ENCODE results near the gene THBS2. TPM values are rescaled to one million over a fixed set of nuclear protein-coding genes. Genes with fewer than 3 reads are reported as not detected.
"Not testable (repeated sequence)": the region's sequence is repeated elsewhere in the genome, so short reads cannot be mapped to it uniquely, and the experiment has no call there.

THBS2 gene
- total RNA-seq, 1 donor from 2014 or later = 2.7 TPM

DNA sequence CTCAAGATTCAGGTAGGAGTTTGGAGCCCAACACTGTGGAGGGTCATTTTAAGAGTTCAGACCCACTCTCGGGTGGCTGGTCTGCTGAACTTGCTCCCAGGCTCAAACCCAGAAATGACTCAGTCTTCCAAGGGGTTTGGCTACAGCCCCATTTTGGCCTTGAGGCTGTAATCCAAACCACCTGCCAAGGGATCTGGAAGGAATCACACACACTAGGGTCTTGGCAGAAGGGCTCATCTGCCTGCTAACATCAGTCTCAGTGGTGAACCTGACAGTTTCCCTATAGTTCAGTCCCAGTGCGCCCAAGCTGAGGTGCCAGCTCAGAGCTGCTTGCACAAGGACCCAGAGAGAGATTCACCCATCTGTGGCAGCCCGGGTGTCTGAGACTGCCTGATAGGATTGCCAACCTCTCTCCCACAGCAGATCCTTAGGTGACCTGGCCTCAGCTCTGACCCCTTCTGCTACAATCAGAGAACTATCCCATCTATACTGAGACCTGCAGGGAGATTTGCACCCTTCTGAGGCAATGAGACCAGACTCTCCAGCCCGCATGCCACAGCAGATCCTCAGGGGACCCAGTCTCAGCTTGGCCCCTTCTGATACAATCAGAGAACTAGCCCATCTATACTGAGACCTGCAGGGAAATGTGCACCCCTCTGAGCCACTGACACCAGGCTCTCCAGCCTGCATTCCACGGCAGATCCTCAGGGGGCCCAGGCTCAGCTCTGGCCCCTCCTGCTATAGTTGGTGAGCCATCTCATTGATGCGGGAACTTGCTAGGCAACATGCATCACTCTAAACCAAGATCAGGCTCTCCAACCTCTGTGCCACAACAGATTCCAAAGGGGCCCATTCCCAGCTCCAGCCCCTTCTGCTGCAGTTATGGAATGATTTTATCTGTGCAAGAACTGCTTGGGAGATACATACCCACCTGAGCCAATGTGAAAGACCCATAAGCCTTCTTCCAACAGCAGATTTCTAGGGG, 48.2 kb downstream of the THBS2 start:
- no peak for DNase-seq (ENCODE audit: low read depth)
- H3K4me3 ChIP-seq (ENCODE audit: low read depth, low read length) = no peak overlapping the region
- TF ChIP-seq CTCF (conservative IDR thresholded peaks at IDR 0.05; ENCODE audit: low read depth, low read length) = no peak

DNA sequence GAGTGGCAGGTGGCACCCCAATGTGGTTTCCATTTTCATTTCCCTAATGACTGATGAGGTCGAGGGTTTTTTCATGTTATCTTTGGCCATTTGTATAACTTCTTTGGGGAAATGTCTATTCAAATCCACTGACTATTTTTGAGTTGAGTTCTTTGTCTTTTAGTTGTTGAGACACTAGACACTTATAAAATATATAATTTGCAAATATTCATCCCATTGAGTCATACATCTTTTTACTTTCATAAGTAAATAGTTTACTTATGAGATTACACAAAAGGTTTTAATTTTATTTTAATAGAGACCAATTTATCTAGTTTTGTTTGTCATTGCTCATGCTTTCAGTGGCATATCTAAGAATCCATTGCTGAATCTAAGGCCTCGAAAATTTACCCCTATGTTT, 49.5 kb downstream of the THBS2 start:
- H3K4me3 ChIP-seq (ENCODE audit: low read depth, low read length) = no peak overlapping the region
- no peak for TF ChIP-seq CTCF (conservative IDR thresholded peaks at IDR 0.05; ENCODE audit: low read depth, low read length)
- DNase-seq (ENCODE audit: low read depth) = no peak

DNA sequence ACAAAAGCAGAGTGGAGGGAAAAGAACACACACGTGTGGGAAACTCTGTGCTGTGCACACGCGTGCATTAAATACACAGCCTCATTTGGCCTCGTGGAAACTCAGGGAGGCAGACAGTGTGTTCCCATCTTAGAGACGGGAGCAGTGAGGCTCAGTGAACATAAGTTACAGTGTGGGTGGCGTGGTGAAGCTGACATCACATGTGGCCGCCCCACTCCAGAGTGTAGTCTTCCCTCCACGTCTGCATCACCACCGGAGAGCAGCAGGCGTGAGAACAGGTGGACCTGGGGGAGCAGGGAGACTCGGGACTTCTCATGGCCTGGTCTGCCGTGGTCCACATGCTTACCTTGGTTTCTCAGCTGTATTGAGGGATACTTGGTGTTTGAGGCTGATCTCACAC, 51.7 kb downstream of the THBS2 start:
- no peak overlapping the region for H3K4me3 ChIP-seq (ENCODE audit: low read depth, low read length)
- DNase-seq (ENCODE audit: low read depth) = no peak
- no peak for TF ChIP-seq CTCF (conservative IDR thresholded peaks at IDR 0.05; ENCODE audit: low read depth, low read length)

- H3K4me3 ChIP-seq (ENCODE audit: low read depth, low read length) = no peak overlapping the region
- DNase-seq (ENCODE audit: low read depth) = no peak
- TF ChIP-seq CTCF (conservative IDR thresholded peaks at IDR 0.05; ENCODE audit: low read depth, low read length) = no peak
These were observed 52.6 kb downstream of the THBS2 start for GRCh38 chr6:169200893-169201514.

DNA sequence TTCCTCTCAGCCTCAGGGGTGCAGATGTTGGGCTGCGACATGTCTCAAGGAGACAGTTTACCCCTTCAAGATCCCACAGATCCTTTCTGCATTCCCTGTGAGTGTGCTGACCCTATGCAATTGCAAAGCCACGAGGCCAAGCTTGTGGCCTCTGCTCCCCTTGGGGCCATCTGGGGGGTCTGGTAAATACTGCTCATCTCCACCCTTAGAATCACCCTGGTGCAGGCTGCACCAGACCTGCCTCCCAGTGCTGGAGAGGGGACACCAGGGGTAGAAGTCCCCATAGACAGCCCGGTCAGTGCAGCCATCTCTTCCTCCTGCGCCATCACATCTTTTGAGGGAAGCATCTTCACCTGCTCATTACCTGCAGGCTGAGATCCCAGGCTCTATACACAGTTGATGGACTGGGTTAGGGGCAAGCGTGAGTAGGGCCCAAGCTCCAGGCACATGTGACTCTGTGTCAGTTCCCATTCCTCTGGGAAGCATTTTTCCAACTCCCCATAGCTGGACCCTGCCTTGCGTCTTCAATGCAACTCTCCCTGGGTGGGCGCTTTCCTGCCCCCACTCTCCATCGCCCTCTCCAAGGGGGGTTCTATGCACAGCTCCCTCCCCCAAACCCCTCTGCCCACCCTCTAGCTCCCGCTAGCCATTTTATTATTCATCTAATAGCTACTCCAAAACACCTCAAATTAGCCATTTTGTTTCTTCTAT, 53.9 kb downstream of the THBS2 start:
- no peak for TF ChIP-seq CTCF (conservative IDR thresholded peaks at IDR 0.05; ENCODE audit: low read depth, low read length)
- no peak for DNase-seq (ENCODE audit: low read depth)
- H3K4me3 ChIP-seq (ENCODE audit: low read depth, low read length) = no peak overlapping the region

GRCh38 chr6:169198885-169199284, 54.8 kb downstream of the THBS2 start:
- no peak overlapping the region for H3K4me3 ChIP-seq (ENCODE audit: low read depth, low read length)
- DNase-seq (ENCODE audit: low read depth) = no peak
- TF ChIP-seq CTCF (conservative IDR thresholded peaks at IDR 0.05; ENCODE audit: low read depth, low read length) = no peak

DNA sequence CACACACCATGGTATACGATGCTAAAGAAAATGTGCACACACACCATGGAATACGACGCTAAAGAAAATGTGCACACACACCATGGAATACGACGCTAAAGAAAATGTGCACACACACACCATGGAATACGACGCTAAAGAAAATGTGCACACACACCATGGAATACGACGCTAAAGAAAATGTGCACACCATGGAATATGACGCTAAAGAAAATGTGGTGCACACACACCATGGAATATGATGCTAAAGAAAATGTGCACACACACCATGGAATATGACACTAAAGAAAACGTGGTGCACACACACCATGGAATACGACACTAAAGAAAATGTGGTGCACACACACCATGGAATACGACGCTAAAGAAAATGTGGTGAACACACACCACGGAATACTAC, 55.7 kb downstream of the THBS2 start:
- not testable (repeated sequence) for DNase-seq (ENCODE audit: low read depth); H3K4me3 ChIP-seq (ENCODE audit: low read depth, low read length)

DNA sequence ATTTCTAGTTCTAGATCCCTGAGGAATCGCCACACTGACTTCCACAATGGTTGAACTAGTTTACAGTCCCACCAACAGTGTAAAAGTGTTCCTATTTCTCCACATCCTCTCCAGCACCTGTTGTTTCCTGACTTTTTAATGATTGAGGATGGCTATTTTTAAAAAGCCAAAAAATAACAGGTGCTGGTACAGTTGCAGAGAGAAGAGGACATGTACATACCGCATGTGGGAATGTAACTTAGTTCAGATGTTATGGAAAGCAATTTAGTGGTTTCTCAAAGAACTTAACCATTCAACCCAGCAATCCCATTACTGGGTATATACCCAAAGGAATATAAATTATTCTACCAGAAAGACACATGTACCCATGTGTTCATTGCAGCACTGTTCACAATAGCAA, 57.4 kb downstream of the THBS2 start:
- DNase-seq (ENCODE audit: low read depth); H3K4me3 ChIP-seq (ENCODE audit: low read depth, low read length): not testable (repeated sequence)

Measured in epithelial cell of proximal tubule (primary cell).